B cell (primary cell): ENCODE results near the gene COQ8A. TPM values are rescaled to one million over a fixed set of nuclear protein-coding genes. Genes with fewer than 3 reads are reported as not detected.

ENCODE experiments used
- ATAC-seq: fragments of 200-7000 bp; cut with Tn5 transposase; one replicate; pipeline ENCODE4 v1.10.0; 2021; ENCODE audit warnings: low read depth, mild to moderate bottlenecking, moderate number of reproducible peaks, moderate library complexity
- CTCF ChIA-PET: fragments of 350-600 bp; sonication (Branson Sonifier 250); formaldehyde crosslinking; loops from one replicate; lab custom pipeline; 2021; ENCODE audit warnings: antibody characterized with exemption, inconsistent platforms; lab: Charles Lee
- POLR2A ChIA-PET: fragments of 350-600 bp; sonication (Branson Sonifier 250); formaldehyde crosslinking; loops from one replicate; lab custom pipeline; 2021; ENCODE audit warnings: antibody characterized with exemption; lab: Charles Lee
- DNase-seq: peaks from one replicate; pipeline ENCODE4 v3.0.0; 2013
- H2AFZ ChIP-seq: 2 replicates; pipeline ENCODE4 v1.6.1; 2012; ENCODE audit warnings: mild to moderate bottlenecking, low read depth, low read length; ENCODE audit not compliant: insufficient read depth, poor library complexity, severe bottlenecking
- H3K27ac ChIP-seq, 2 donors: 1 replicate in 1 of 2; 2 replicates in 1 of 2; pipeline ENCODE4 v1.5.1; 2012 to 2013; ENCODE audit warnings: low read length in 2 of 2, mild to moderate bottlenecking in 2 of 2, moderate library complexity in 1 of 2
- H3K27me3 ChIP-seq, 4 experiments: fragments of 200-600 bp in 1 of 4; sonication (generic) in 1 of 4; replicated peaks in 1 of 4; 1 replicate in 2 of 4; 2 replicates in 2 of 4; pipeline versions ENCODE4 v1.6.1 to v1.7.0; 2013 to 2016; ENCODE audit warnings: low read length in 3 of 4, mild to moderate bottlenecking in 2 of 4, mixed read lengths in 1 of 4, moderate library complexity in 1 of 4; ENCODE audit not compliant: insufficient read depth in 4 of 4, control insufficient read depth in 3 of 4; ENCODE audit errors: control extremely low read depth in 1 of 4
- H3K36me3 ChIP-seq, 2 experiments: replicated peaks in 1 of 2; 1 replicate in 1 of 2; 2 replicates in 1 of 2; pipeline versions ENCODE4 v1.6.1 to v1.7.1; 2013; ENCODE audit warnings: low read length in 1 of 2; ENCODE audit not compliant: insufficient read depth in 2 of 2, control insufficient read depth in 1 of 2; ENCODE audit errors: control extremely low read depth in 1 of 2, extremely low read depth in 1 of 2
- H3K4me1 ChIP-seq, 2 donors: fragments of 200-600 bp in 1 of 2; sonication (generic) in 1 of 2; 1 replicate in 1 of 2; 2 replicates in 1 of 2; pipeline versions ENCODE4 v1.5.1 to v1.6.1; 2013 to 2017; ENCODE audit warnings: low read length in 2 of 2; ENCODE audit not compliant: control insufficient read depth in 2 of 2, insufficient read depth in 2 of 2
- H3K4me2 ChIP-seq: replicated peaks from 2 replicates; pipeline ENCODE3; 2012; ENCODE audit warnings: mild to moderate bottlenecking, low read depth, low read length; ENCODE audit not compliant: poor library complexity, severe bottlenecking
- H3K4me3 ChIP-seq, 5 experiments: fragments of 200-600 bp in 1 of 5; sonication (generic) in 1 of 5; 1 replicate in 3 of 5; 2 replicates in 2 of 5; pipeline versions ENCODE4 v1.5.1 to v1.7.0; 2011 to 2016; ENCODE audit warnings: low read length in 4 of 5, mild to moderate bottlenecking in 4 of 5, low read depth in 2 of 5, control low read depth in 1 of 5, moderate library complexity in 1 of 5; ENCODE audit not compliant: insufficient read depth in 1 of 5; ENCODE audit errors: control extremely low read depth in 1 of 5, extremely low read depth in 1 of 5
- H3K79me2 ChIP-seq: fragments of 200-600 bp; sonication (generic); one replicate; pipeline ENCODE4 v1.6.0; 2016; ENCODE audit warnings: low read length; ENCODE audit not compliant: control insufficient read depth, insufficient read depth
- H3K9ac ChIP-seq: fragments of 200-600 bp; sonication (generic); 2 replicates; pipeline ENCODE4 v1.6.1; 2017; ENCODE audit warnings: mild to moderate bottlenecking, low read length, moderate library complexity
- H3K9me3 ChIP-seq, 3 donors: one replicate each; pipeline versions ENCODE4 v1.6.1 to v1.7.1; 2013; ENCODE audit warnings: low read length in 2 of 3; ENCODE audit not compliant: control insufficient read depth in 2 of 3, insufficient read depth in 1 of 3; ENCODE audit errors: control extremely low read depth in 1 of 3
- H4K20me1 ChIP-seq: 2 replicates; pipeline ENCODE4 v1.6.0; 2012; ENCODE audit warnings: mild to moderate bottlenecking, low read length; ENCODE audit not compliant: insufficient read depth, control insufficient read depth, poor library complexity, severe bottlenecking
- H3K27ac Mint-ChIP-seq: one replicate; pipeline ENCODE4 v1.8.0; 2021; ENCODE audit warnings: mixed read lengths
- H3K27me3 Mint-ChIP-seq: one replicate; pipeline ENCODE4 v1.8.0; 2021; ENCODE audit warnings: mixed read lengths
- H3K4me1 Mint-ChIP-seq: one replicate; pipeline ENCODE4 v1.8.0; 2021; ENCODE audit warnings: mixed read lengths
- H3K4me3 Mint-ChIP-seq: one replicate; pipeline ENCODE4 v1.8.0; 2021; ENCODE audit warnings: mixed read lengths
- H3K9me3 Mint-ChIP-seq: one replicate; pipeline ENCODE4 v1.8.0; 2022; ENCODE audit warnings: mixed read lengths; ENCODE audit not compliant: insufficient read depth
- CTCF ChIP-seq: fragments of 200-600 bp; IDR thresholded peaks from one replicate; pipeline ENCODE4 v1.8.0; 2022; ENCODE audit warnings: antibody characterized with exemption, mild to moderate bottlenecking
- EZH2 ChIP-seq: IDR thresholded peaks from 2 replicates; pipeline ENCODE4 v1.6.1; 2012; ENCODE audit warnings: borderline replicate concordance, low read depth, mild to moderate bottlenecking, moderate library complexity, low read length; ENCODE audit not compliant: insufficient read depth, poor library complexity, severe bottlenecking
- WGBS: methylation state at CpG from one replicate; pipeline ENCODE4 v1.1.5; 2013; ENCODE audit warnings: missing lambda C conversion rate; ENCODE audit not compliant: insufficient coverage; 5-methylcytosine and 5-hydroxymethylcytosine counted together
- intact Hi-C: fragments of 100-400 bp; cut with micrococcal nuclease; formaldehyde crosslinking; loops from one replicate; pipeline ENCODE4 v1.10.0; 2022
- polyA plus RNA-seq: library from polyadenylated mRNA; depleted of rRNA; stranded (reverse); fragments of >200 nt; gene quantifications from 2 replicates; pipeline ENCODE4 v1.2.3, GENCODE V29; 2012
- total RNA-seq, 2 donors: library from RNA; stranded (reverse); fragments of 120-200 nt in 1 of 2; gene quantifications; 1 replicate in 1 of 2; 2 replicates in 1 of 2; pipeline versions ENCODE4 v1.2.3 to v1.2.4, GENCODE V29; 2013 to 2022

The COQ8A gene
- total and polyA plus RNA-seq, 2 donors (not counting 1 experiment from before 2014, with no cell fraction given), result 44.3 to 58.2 TPM

- ChIA-PET POLR2A (no interaction called here), CTCF (no interaction called here)
- no peak overlapping the region for H3K27ac ChIP-seq
- no CpG with 5 or more reads among the region's 3 CpGs for WGBS
- H3K4me3 Mint-ChIP-seq, result no peak overlapping the region
- no peak overlapping the region for H3K4me2 ChIP-seq
- intact Hi-C loops, result no loop called here
- no peak for TF ChIP-seq EZH2
- no peak for TF ChIP-seq CTCF
- no peaks in the 10 kb centered on the region for H3K79me2 ChIP-seq
- H3K36me3 ChIP-seq, result no peaks in the 10 kb centered on the region
- no peaks in the 10 kb centered on the region for H3K4me1 Mint-ChIP-seq
- H3K27ac Mint-ChIP-seq, result no peak overlapping the region
- H3K27me3 Mint-ChIP-seq, result peaks cover 15% of the 10 kb centered on the region
- H3K9me3 Mint-ChIP-seq, result no peaks in the 10 kb centered on the region
- peaks cover 0 to 5% (median 3%) of the 10 kb centered on the region in 3 donors for H3K9me3 ChIP-seq
- H3K4me3 ChIP-seq, result no peak overlapping the region
- no peaks in the 10 kb centered on the region for H3K4me1 ChIP-seq
- DNase-seq, result no peak
- no peaks in the 10 kb centered on the region for H4K20me1 ChIP-seq
- no peak overlapping the region for H2AFZ ChIP-seq
- ATAC-seq, result no peak
- H3K27me3 ChIP-seq, result no peaks in the 10 kb centered on the region
- H3K9ac ChIP-seq, result no peak overlapping the region
Measured at GRCh38 chr1:227016990-227017389, 76.9 kb downstream of the COQ8A start.

GRCh38 chr1:227032396-227032795, 92.3 kb downstream of the COQ8A start:
- H3K27ac ChIP-seq, result no peak overlapping the region
- DNase-seq (no peak), ATAC-seq (no peak)
- intact Hi-C loops, result no loop called here
- no peaks in the 10 kb centered on the region for H3K79me2 ChIP-seq
- H3K9me3 Mint-ChIP-seq, result no peaks in the 10 kb centered on the region
- H3K4me2 ChIP-seq, result no peak overlapping the region
- H3K36me3 ChIP-seq, result no peaks in the 10 kb centered on the region
- no peak overlapping the region for H3K4me3 ChIP-seq
- no peak overlapping the region for H3K4me3 Mint-ChIP-seq
- no peak overlapping the region for H3K9ac ChIP-seq
- no peaks in the 10 kb centered on the region for H3K4me1 Mint-ChIP-seq
- H3K9me3 ChIP-seq, result no peaks in the 10 kb centered on the region
- no peaks in the 10 kb centered on the region for H3K27me3 ChIP-seq
- H2AFZ ChIP-seq, result no peak overlapping the region
- H3K27me3 Mint-ChIP-seq, result no peaks in the 10 kb centered on the region
- H3K27ac Mint-ChIP-seq, result no peak overlapping the region
- no peaks in the 10 kb centered on the region for H4K20me1 ChIP-seq
- POLR2A ChIA-PET, result no interaction called here
- no peaks in the 10 kb centered on the region for H3K4me1 ChIP-seq
- CTCF ChIA-PET, result no interaction called here
- no peak for TF ChIP-seq EZH2
- TF ChIP-seq CTCF, result no peak
- 71% methylated on average over 3 of the region's 3 CpGs for WGBS
